ENCODE data around the gene TROAP.

DNA sequence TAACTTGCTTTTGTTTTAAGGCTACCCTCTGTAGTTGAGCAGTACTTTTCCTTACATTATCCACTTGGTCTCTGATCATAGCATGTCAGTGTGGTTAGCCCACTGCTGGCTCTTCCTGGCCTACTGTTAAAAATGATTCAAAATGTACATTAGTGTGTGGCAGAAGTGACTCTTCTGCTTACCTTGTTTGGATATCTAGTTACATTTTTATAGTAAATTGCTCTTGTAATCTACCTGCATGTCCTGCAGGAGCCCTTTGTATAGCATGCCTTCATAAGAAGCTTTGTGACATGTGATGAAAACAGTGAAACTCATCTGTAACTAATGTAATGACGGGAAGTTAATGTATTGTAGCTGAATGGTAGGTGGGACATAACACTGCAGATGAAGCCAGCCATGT lies 52.4 kb downstream of the TROAP start:
- no peak for TF ChIP-seq EZH2 (IDR thresholded peaks at IDR 0.05; ENCODE audit: borderline replicate concordance, insufficient read depth, low read depth, low read length, poor library complexity, severe bottlenecking)
- TF ChIP-seq, protein P1, sequence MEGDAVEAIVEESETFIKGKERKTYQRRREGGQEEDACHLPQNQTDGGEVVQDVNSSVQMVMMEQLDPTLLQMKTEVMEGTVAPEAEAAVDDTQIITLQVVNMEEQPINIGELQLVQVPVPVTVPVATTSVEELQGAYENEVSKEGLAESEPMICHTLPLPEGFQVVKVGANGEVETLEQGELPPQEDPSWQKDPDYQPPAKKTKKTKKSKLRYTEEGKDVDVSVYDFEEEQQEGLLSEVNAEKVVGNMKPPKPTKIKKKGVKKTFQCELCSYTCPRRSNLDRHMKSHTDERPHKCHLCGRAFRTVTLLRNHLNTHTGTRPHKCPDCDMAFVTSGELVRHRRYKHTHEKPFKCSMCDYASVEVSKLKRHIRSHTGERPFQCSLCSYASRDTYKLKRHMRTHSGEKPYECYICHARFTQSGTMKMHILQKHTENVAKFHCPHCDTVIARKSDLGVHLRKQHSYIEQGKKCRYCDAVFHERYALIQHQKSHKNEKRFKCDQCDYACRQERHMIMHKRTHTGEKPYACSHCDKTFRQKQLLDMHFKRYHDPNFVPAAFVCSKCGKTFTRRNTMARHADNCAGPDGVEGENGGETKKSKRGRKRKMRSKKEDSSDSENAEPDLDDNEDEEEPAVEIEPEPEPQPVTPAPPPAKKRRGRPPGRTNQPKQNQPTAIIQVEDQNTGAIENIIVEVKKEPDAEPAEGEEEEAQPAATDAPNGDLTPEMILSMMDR (IDR thresholded peaks at IDR 0.05) = no peak
